Kidney tubule cell (primary cell): ENCODE results near the gene ANKRD60.

Experiments used
- DNase-seq: peaks from one replicate; pipeline ENCODE4 v3.0.0-alpha.2; 2018; ENCODE audit warnings: low spot score

Gene ANKRD60

DNA sequence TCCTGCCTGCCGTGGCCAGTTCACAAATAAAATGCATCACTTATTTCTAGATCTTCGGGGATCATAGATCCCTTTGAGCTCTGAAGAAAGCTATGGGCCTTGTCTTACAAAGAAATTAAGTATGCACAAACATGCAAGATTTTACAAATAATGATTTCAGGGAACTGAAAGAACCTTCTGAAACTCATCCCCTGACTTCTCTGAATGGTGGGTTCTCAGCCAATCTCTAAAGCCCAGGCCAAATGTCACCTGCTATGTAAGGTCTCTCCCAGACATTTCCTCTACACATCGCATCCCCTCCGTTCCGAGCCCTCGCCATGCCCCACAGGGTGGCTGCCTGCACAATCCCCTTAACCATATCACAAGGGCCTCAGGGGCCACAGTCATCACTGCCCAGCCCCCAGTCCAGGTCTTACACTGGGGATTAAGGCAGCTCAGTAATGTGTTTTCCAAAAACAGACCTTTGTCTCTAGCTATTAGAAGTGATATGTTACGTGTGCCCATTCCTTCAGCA, 16.1 kb upstream of the ANKRD60 start:
- DNase-seq: no peak

DNA sequence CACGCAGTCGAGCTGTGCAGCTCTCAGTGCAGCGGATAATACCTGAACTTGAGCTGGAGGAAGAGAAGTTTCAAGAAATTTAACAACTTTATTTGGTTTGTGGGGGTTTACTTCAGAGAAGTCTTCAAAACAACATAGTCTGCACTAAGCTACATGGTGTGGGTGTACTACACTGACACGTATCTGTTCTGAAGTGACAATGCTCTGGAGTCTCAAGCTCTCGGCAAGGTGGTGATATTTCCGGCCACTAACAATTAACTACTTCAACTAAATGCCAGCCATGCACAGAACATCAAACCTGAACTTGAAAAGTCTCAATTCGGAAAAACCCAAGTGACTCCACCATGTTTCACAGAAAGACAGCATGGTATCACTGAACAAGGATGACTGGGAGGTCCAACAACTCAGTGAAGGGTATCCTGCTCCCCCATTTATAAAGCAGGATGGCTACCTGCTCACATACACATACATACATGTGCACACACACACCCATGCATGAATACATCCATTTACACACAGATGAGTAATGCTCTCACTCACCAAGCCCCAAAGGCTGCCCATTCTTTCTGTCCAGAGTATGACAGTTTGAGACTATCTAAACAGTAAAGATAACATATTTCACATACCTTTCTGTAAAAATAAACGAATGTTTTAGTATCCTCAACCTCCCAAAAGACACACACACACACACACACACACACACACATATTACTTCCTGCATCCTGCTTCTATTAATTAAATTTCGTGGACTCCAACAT, 15.4 kb upstream of the ANKRD60 start:
- DNase-seq: no peak

DNA sequence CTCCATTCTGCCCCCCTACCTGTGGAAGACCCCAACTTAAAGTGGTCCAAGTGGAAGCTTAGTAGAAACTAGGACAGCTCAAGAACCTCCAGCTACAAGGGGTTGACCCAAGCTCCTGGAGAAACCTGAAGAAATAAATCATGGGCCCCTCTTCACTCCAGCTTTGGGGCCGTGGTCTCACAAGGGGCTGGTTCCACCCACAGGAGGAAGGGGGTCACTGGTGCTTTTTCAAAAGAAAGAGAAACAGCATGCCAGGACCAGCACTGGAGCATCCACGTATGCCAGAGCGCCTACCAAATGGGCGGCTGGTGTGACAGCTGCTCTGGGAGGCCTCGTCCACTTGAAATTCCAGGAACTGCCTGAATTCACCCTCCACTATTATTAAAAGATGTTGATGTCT, 14.4 kb upstream of the ANKRD60 start:
- DNase-seq: no peak

DNA sequence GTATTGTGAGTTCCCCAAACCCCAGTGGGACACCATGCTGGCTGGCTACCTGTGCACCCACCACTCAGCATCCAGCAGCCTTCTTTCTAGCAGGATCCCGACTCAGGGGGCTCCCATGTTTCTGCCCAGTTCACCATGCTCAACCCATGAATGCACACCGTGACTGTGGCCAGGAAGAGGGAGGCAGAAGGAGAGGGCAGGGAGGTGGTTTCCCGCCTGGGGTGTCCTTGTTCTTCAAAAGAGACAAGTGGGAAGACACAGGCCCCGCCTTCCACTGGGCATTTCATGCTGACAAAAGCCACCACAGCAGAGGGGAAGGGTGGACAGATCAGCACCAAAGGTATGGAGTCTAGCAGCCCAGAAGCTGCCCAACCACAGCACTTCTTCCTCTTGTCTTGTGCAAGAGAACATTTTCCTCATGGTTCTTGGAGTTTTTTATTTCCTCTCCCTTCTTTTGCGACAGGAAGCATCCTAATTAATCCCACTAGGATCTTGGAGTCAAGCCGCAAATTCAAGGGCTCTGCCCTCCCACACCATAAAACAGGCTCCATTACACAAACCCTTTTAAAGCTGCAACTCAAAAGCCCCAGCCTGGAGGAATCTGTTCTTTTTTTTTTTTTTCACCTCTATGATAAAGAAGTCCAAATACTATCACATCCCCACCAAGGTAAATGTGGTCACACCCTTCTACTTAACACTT, 13.5 kb upstream of the ANKRD60 start:
- DNase-seq: no peak

DNA sequence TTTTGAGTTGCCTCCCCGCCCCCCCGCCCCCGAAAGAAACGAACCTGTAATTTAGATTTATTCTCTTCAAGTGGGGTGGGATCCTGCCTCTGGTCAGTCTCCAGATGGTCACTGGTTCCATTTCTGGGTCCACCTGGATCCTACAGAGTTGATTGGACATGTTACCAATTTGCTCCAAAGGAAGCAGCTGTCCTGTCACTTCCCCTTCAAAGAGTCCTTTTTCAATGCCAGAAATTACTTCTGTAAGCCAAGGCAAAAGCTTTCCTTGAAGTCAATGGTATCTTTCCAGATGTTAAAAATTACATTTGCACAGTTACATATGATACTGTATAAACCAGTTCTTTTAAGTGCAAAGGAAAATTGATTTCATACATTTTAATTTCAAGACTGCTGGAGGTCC, 12.0 kb upstream of the ANKRD60 start:
- DNase-seq: no peak

DNA sequence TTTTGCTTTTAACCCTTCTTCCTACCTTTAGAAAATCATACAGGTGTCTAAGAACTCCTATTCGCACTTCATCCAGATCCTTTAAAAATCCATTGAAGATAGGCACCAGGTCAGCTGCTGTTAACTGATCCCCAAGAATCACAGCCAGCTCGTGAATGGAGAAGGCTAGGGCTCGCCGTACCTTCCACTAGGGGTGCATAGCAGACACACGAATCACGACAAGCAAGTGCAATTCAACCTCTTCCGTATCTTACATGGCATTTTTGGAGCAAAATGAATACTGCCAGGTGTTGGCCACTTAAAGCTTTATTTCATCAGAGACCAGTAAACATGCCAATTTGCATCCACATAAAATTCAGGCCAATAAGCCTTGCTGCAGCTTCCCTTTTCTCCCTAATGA, 10.8 kb upstream of the ANKRD60 start:
- DNase-seq: no peak

DNA sequence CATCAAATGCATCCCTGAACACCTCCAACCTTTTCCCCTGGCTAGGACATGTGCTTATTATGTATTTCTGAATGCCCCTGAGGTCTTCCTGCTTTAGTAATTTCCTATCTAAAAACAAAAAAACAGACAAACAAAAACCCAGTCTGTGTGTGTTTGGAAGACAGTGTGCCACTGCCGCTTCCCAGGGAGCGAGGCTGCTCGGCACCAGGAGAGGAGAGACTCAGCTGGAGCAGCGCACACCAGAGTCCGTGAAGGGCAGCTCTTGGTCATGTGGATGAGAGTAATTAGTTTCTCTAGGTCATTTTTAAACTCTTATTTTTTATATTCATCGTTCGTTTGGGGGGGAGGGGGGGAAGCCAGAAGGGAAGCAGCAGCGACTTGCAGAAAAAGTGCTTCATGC, 10.0 kb upstream of the ANKRD60 start:
- no peak for DNase-seq

DNA sequence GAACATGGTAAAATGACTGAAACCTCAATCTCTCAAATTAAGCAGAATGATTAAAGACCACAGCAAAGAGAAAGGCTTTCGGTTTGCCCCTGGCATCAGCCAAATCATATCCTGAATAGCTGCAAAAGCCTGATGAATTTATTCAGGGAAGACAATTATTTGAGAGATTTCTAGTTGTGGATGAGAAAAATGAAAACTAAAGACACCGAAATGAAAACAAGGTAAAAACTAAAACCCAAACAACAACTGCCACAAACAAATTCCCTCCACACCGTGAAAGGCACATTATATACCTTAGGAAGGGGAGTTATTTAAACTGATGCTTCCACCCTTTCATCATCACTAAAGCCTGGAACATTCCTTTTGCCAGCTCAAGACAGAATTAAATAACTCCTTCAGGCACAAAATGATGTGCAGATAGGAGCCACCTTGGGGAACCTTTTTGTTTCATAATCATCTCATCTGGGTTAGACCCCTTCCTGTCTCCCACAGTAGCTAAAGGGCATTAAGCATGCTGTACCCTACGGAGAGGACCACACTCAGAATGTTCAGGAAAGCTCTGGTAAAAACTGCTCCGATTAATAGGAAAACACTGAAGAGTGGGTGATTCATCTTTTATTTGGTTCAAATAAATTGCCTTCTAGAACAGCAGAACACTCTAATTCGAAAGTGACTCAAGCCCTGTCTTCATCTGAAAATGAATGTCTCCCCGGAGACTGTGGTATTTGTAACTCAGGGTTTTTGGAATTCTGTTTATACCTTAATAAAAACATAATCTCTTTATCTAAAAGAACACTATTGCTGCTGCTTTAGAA, 9.1 kb upstream of the ANKRD60 start:
- DNase-seq: no peak

DNA sequence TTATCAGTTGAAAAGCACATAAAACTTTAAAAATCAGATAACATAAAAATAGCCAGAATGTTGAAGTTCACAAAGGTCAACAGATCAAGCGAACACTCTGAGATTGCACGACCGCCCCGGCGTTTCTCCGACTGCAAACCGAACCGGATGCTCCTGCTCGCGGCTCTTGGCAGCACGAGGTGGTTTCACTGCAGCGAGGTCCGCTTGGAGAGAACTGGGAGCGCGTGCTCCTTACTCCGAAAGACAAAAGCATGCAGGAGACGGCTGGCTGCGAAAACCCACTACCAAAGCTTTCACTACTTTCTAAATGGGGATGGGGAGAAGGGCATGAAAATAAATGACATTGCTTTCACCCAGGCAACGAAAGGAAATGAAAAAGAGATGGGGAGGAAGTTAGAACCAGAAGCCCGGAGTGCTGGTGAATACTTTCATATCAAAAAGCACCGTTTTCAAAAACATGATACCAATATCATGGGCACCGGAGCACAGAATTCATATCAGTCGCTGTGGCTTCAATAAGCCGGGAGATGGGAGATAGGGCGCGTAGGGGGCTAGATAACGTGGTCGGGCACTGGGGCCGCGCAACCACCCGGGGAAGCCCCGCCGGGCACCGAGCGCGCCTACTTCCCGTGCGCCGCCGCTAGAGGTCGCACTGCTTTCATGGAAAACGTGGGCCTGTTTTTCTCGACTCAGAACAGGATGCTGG, 8.3 kb upstream of the ANKRD60 start:
- peak; percentile 61 for DNase-seq

DNA sequence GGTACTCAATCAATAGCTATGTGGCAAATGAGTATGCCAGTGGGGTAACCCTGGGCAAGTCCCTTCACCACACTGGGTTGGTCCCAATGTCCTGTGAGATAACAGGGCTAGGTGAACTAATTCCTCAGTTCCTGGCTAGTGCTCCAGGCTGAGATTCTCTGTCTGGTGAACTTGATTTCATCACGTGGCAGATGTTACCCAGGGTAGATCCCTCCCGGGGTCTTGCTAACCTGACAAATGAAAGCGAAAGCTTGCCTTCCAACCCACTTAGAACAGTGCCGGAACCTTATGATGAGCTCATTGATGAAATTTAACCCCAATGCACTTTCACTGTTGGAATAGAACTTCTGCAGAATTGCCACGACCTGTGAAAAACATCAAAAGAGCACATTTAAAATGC, 6.6 kb upstream of the ANKRD60 start:
- no peak for DNase-seq

DNA sequence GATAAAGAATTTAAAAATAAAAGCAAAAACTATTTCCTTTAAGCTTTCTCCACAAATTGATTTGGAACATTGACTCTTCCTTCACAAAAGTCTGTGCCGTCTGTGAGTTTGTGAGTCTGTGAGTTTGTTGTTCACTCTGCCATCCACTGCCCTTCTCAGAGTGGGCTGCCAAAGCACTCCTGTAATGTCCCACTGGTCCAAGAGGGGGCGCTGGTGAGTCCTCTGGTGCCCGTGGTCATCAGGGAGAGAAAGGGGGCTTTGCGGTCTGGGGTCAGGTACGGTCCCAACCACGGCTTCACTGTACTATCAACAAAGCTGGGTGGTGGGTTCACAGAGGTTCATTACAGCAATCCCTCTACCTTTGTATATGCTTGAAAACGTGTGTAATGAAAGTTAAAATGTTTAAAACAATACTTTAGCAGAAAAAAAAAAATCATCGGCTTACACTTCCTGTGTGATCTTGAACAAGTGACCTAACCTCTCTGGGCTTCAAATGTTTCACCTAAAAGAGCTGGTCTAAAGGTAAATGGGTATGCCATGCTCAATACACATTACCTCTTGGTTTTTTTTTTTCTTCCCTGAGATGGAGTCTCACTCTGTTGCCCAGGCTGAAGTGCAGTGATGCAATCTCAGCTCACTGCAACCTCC, 5.6 kb upstream of the ANKRD60 start:
- DNase-seq: peak; percentile 15

DNA sequence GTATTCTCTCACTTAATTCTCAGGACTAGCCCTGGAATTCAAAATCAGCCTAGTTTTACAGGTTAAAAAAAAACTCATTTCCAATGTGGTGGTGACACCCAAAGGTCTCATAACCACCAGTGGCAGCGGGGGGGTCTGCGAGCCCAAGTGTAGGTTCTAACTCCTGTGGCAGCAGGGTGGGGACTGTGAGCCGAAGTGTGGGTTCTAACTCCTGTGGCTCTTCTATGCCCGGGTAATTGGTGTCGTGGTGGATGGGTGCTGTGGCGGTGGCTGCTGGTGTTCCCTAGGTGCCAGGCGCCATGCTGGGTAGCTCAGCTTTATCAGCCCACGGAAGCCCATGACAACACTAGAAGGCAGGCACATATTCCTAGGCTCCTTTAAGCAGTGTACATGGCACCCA, 4.9 kb upstream of the ANKRD60 start:
- DNase-seq: no peak

DNA sequence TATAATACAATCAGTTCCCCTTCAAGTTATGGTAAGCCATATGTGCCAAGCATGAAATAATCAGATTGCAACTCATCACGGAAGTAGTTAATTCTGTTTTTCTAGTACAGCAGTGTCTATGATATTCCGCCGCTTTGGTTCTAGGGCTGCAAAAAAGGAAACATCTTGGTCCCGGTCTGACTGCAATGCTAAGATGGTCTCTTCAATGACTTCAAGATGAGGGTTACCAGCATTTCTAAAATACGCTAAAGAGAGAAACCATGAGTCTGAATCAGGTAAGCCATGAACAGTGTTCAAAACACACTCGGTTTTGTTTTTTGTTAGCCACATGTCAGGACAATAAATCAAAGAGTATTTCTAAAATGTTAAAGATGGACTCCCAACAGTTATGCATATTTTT, 3.2 kb upstream of the ANKRD60 start:
- no peak for DNase-seq

DNA sequence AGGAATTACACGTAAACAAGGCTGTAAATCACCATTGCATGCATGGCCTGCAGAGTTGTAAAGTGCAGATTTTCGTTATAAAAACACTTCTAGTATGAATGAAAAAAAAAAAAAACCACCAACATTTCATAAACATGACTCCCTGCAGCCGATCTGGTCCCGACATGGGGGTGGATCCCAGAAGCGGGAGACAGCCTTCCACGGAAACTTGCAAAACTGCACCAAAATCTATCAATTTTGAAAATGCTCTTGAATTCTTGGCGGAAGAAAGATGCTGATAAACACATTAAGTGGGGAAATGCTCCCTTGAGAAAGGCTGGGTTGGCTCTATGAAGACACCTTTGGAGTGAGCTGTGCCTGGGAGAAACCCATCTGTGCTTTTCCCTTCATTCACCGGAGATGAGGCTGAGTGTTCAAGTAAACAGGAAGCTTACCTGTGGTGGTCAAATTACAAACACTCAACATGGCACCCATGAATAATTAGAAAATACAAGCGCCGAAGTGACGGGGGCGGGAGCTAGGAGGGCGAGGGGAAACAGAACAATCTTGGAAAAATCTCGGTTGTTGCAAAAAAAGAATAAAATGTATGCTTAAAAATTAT, 845 bp upstream of the ANKRD60 start:
- DNase-seq: no peak

DNA sequence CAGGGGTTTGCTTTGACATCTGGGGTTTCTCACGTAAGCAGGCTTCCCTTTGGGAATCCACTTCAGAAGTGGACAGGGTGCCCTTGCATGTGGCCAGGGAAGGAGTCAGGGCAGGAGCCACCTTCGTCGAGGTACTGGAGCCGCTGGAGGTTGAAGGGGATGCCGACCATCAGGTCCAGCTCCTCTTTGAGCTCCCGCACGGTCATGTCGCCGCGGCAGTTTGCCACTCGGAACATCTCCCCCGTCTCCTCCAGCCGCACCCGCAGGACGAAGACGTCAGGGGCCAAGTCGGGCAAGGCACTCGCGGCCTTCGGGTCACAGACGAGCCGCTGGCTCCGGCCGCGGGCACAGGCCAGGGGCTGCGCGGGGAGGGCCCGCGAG, 360 bp downstream of the ANKRD60 start:
- DNase-seq: no peak

DNA sequence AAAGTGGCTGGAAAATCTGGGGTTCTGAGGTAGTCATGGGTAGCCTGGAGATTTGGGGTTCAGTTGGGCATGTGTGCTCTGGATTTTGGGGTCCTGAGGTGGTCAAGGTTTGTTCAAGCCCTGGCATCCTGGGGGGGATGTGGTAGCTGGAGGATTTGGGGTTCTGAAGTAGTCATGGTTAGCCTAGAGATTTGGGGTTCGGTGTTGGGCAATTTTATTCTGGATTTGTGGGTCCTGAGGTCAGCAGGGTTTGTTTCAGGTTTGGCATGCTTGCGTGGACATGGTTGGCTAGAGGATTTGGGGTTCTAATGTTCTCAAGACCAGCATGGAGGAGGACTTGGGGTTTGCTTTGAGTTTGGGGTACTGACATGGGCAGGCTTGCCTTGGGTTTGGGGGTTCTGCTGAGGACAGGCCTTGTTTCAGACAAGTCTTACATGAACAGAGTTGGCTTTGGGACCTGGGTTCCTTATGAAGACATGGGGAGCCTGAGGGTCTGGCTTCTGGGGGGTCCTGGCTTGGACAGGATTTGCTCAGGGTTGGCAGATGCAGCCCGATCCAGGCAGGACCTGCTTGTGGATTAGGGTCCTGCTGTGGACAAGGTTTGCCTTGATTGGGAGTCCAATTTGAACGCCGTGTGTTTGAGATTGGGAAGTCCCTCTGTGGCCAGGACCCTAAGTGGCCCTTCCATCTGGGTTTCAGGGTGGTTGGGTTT, 906 bp downstream of the ANKRD60 start:
- DNase-seq: no peak

DNA sequence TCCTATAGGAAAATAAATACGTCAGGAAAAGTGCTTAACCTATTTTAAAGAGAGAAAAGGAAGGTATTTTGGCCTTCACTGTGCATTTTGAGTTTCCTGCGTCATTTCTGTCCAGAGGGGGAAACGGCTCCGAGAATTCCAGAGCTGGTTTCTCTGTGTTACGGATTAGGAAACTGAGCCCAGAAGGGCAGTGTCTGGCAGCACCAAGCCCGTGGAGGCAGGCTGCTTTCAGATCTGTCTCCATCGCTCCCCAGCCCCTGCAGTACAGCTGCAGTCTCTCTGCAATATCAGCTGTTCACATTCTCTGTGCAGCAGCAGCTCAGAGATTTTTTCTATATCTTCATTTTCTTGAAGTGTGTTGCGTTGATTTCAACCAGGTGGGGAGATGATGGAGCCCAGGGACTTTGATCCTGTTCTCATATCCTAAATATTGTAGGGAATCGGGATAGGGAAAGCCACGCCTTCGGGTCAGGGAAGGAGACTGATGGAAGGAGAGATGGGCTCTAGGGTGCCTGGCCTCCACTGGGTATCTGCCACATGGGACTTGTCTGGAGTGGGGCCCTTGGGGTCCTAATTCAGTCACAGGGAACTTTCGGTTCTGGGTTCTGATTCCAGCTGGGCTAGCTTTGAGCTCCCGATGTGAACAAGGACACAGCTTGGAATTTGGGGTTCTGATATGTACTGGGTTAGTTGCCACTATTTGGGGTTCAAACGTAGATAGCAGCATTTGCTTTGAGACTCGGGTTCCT, 2.8 kb downstream of the ANKRD60 start:
- no peak for DNase-seq

DNA sequence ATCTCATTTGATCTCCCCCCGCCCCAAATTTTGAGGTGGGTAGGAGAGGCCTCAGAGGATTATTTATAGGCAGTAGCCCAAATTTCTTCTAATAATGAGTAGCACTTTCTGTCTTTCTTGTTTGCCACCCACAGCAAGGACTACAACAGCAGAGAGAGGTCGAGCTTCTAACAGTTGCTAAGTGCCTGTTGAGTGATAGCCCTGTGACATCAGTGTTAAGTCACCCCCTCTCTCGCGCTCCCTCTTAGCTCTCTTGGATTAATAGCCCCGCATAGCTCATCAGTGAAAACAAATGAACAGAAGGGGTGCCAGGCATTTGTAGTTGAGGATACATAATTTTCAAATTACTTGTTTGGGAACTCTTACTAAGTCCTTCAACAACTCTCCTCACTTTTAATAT, 3.5 kb downstream of the ANKRD60 start:
- DNase-seq: no peak

DNA sequence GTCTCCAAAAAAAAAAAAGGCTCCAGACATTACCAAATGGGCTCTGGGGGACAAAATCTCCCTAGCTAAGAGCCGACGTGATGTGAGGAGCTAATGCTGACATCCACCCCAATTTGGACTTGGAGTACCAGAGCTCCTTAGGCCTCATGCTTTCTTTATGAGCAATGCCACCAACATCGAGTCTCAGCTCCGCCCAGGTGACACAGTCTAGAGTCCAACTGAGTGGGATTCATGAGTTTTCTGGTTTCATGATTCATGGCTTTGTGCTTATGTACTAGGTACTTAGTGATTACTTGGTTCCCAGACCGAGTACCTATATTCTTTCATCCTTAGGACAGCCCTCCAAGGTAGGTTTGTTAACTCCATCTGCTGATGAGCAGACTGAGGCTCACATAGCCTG, 4.4 kb downstream of the ANKRD60 start:
- peak; percentile 28 for DNase-seq
